C4-2B (cell line): Measurements from ENCODE around the gene NFATC4.

Experiments
- CTCF ChIP-seq: fragments of 450-650 bp; conservative IDR thresholded peaks from 2 replicates; pipeline ENCODE4 v1.5.1; 2017; ENCODE audit warnings: mild to moderate bottlenecking
- ZFX ChIP-seq: fragments of 450-650 bp; IDR thresholded peaks from 2 replicates; pipeline ENCODE4 v1.6.1; 2017

DNA sequence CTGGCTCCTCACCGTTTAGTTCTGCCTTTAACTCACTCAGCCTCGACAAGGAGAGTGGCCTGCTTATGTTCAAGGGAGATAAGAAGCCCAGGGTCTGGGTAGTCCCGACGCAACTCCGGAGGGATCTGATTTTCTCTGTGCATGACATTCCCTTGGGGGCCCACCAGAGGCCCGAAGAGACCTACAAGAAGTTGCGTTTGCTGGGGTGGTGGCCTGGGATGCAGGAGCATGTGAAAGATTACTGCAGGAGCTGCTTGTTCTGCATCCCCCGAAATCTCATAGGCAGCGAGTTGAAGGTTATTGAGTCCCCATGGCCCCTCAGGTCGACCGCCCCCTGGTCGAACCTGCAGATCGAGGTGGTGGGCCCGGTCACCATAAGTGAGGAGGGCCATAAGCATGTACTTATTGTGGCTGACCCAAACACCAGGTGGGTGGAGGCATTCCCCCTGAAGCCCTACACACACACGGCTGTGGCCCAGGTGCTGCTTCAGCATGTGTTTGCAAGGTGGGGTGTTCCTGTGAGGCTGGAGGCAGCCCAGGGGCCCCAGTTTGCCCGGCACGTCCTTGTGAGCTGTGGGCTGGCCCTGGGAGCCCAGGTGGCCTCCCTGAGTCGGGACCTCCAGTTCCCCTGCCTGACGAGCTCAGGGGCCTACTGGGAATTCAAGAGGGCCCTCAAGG, 48.4 kb downstream of the NFATC4 start:
- no peak for TF ChIP-seq CTCF
- no peak for TF ChIP-seq ZFX
